Measurements from ENCODE around the gene FANCE.
"Not testable (repeated sequence)": the region's sequence is repeated elsewhere in the genome, so short reads cannot be mapped to it uniquely, and the experiment has no call there.

Gene FANCE

DNA sequence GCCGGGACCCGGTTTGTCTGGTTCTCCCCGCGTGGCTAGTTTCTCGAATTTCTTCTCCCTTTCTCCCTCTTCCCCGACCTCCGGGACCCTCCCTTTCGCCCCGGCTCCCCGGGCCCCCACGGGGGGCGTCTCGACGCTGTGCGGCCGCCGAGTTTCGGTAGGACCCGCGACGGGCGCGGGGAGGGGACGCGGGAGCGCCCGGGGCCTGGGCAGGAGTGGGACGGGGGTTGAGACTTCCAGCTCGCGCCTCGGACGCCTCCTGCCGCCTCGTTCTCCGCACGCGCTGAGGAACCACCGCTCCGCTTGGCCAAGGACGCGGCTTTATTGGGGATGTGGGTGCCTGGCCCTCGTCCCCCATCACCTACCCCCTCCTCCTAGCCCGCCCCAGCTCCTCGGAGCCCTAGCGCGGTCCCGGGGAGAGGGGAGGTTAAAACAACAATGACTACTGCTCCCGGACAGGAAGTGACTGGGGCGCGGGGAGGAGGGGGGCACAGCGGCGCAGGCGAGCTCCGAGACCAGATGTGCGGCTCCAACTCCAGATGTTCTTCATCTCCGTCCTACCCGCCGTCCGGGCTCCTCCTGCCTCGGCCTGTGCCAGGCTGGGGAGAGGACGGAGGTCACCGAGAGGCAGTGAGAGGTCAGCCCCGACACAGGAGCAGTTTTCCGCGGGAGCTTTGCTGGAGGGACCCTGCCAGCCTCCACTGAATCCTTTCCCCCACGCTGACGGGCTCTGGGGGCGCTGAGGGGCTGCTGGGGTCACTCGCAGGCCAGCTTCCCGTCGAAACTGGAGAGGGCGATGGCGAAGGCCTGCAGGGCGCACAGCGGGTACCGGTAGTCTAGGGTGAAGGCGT is 45.7 kb downstream of the FANCE start:
- DNase-seq (ENCODE audit: low spot score) = peak; percentile 45

GRCh38 chr6:35498422-35499067 is 46.4 kb downstream of the FANCE start:
- DNase-seq (ENCODE audit: low spot score) = no peak

DNA sequence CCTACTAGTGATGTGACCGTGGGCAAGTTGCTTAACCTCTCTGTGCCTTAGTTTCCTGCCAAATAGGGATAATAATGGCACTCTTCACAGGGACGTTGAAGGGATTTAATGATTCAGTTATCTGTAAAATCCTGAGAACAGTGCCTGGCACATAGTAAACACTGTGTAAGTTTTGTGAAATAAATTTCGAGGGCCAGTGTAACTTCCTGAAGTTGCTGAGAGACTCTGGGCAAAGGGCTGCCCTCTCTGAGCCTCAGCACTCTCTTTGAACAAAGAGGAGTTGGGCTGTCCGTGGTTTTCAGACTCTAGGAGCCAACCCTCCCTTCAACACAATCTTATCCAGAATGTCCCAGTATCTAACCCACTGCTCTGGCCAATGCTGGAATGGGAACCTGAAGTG is 47.2 kb downstream of the FANCE start:
- no peak for DNase-seq (ENCODE audit: low spot score)

GRCh38 chr6:35500782-35501181 is 48.6 kb downstream of the FANCE start:
- no peak for DNase-seq (ENCODE audit: low spot score)

- no peak for DNase-seq (ENCODE audit: low spot score)
Measured at GRCh38 chr6:35501784-35502183, 49.6 kb downstream of the FANCE start.

GRCh38 chr6:35503534-35503933 is 51.4 kb downstream of the FANCE start:
- DNase-seq (ENCODE audit: low spot score) = no peak

DNA sequence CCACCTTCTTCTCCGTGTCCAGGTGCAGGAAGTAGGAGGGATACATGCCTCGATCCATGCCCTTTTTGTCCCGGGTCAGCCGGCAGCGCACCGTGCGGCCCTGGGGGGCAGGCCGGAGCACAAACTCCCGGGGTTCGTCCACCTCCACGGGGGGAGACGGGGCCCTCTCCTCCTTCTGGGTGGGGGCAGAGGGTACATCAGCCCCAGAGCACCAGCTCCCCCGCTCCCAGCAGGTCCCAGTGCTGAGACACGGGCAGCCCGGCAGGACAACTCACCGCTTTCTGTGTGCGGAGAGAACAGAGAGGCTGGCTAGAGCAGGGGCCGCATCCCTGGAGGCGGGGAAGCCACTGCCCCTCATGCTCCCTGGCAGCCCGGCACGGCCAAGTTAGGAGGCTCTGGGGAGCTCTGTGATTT is 53.9 kb downstream of the FANCE start:
- no peak for DNase-seq (ENCODE audit: low spot score)

DNA sequence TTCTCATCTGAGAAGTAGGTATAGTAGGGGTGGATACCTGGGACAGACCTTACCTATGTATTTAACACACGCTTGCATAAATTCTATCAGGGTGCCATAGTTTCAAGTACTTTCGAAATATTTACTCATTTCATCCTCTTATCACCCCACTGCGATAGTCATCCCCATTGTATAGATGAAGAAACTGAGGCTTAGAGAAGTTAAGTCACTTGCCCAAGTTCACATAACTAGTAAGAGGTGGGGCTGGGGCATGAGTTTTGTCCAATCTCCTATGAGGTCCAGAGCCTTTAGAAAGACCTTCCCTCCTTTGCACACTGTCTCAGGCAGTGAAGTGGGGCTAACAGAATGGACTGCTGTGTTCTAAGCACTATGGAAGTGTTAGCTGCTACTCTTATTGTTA is 54.4 kb downstream of the FANCE start:
- no peak for DNase-seq (ENCODE audit: low spot score)

- no peak for DNase-seq (ENCODE audit: low spot score)
Measured at GRCh38 chr6:35507221-35507620, 55.1 kb downstream of the FANCE start.

GRCh38 chr6:35508027-35508426 is 55.9 kb downstream of the FANCE start:
- no peak for DNase-seq (ENCODE audit: low spot score)

DNA sequence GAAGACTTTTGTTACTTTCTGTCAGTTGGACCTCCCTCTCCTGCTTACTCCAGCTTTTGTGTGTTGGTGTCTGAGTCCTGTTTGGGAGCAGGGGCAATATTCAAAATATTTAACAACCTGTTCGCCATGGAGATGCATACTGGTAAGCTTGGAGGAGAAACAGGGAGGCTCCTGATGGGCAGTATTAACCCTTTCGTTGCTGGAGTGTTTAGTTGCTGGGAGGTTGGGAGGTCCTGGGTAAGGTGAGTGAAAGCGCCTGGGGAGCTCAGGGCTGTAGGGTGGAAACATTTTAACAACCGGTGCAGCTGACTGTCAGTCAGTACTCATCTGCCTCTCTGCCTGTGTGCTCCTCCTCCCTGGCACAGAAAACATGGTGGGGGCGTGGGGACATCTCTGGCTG is 56.4 kb downstream of the FANCE start:
- DNase-seq (ENCODE audit: low spot score) = no peak

- DNase-seq (ENCODE audit: low spot score) = no peak
Measured at GRCh38 chr6:35510916-35511561, 58.9 kb downstream of the FANCE start.

DNA sequence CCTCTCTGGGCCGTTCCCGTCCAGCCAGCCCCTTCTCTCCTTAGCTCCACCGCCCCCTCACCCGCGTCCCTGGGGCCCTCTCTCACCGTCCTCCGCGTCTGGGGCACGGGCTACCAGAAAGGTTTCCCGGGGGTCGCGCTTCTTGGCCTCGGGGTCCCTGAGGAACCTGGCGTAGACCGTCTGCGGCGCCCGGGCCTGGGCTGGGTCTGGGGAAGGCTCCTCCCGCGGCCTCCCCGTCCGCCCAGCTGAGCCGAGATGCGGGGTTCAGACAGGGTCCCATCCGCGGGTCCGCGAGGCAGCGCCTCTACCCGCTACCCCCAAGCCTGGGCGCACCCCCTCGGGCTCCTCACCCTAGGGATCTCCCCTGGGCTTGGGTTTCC is 59.4 kb downstream of the FANCE start:
- DNase-seq (ENCODE audit: low spot score) = no peak

- no peak for DNase-seq (ENCODE audit: low spot score)
Measured at GRCh38 chr6:35512006-35512405, 59.9 kb downstream of the FANCE start.

DNA sequence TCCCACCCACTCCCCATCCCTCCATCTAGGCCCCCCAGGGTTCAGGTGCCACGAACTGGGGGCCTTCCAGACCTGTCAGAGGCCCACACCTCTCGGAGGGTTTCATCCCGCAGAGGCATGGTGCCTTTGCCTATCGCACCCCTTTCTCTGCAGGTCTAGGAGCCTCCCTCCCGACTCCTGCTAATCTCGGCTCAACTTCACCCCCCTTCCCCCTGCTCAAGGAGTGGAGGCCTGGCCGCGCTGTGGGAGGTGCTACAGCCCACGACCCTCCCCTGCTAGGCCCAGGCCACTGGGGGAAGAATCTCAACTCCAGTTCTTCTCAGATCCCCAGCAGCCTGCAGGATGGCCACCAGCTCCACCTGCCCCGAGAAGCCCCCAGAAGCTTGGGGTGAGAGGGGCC is 60.6 kb downstream of the FANCE start, which contains the start of gene TULP1:
Gene TULP1 (minus strand): TSS at position 157 of the 400 bp plus-strand sequence. CDS start 38 bp downstream, at position 119.
- DNase-seq (ENCODE audit: low spot score) = no peak

- DNase-seq (ENCODE audit: low spot score) = no peak
Measured at GRCh38 chr6:35514587-35514986, 62.4 kb downstream of the FANCE start.

DNA sequence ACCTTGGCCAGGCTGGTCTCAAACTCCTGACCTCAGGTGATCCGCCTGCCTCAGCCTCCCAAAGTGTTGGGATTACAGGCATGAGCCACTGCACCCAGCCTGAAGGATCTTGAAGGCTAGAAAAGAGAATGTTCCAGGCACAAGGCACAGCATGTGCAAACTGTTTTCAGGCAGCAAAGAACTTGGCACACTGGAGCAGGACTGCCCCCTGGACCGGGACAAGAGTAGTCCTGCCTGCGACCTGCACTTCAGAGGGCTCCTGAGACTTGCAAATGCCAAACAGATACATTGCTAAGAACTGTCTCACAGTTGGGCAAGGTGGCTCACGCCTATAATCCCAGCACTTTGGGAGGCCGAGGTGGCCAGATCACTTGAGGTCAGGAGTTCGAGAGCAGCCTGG is 63.8 kb downstream of the FANCE start:
- DNase-seq (ENCODE audit: low spot score) = not testable (repeated sequence)

All from germinal center (tissue), 1 donor.